Measurements from ENCODE around the gene SAC3D1.
A peak's percentile ranks its signal among the peaks of the same experiment; 100 is the strongest.

SAC3D1 gene

DNA sequence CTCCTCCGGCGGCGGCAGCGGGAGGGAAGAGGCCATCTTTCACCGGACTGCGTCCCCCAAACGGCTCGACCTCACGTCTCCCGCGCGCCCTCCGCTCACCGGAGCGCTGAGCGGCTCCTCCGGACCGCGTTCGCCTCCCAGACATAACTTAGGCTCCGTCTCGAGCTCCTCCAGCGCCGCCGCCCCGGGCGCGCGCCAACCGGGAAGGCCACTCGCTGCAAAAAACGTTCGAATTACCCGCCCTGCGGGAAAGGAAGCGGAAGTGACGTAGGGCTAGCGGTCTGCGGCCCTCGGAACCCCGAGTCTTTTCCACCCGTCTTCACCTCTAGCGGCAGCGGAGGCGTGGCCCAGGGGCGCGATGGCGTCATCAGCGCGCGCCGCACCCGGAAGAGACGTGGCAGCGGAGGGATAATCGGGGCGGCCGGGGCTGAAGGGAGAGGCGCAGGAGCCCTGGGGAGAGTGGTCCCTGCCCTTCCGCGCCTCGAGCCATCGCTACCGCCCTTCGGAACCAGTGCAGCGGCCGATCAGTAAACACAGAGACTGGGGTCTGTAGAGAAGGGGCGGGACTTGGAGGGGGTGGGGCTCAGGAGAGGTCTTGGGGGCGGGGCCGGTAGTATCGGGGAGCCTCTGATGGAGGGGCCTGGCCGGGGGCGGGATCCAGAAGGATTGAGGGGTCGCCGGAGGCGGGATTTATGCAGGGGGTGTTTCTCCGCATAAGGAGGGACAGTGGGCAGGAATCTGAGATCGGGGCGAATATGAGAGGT lies 43.0 kb downstream of the SAC3D1 start, which contains the start of the genes CDCA5 and ZFPL1:
CDCA5 (minus strand) TSS at position 207 of the 764 bp plus-strand sequence; CDS start at position 145, 62 bp downstream.
ZFPL1 (plus strand) TSS at position 389 of the 764 bp plus-strand sequence. CDS start 477 bp downstream, outside the sequence.
- H3K4me3 ChIP-seq (ENCODE audit: control insufficient read depth, low read depth, low read length): peak within 1 kb of the TSS; percentile 90
- peak; percentile 93 for DNase-seq (ENCODE audit: low read depth)
- TF ChIP-seq CTCF (conservative IDR thresholded peaks at IDR 0.05; ENCODE audit: control insufficient read depth, insufficient read depth, low read depth, low read length): no peak

GRCh38 chr11:65084598-65085375 lies 43.8 kb downstream of the SAC3D1 start:
- peak overlapping the region; percentile 90 for H3K4me3 ChIP-seq (ENCODE audit: control insufficient read depth, low read depth, low read length)
- no peak for TF ChIP-seq CTCF (conservative IDR thresholded peaks at IDR 0.05; ENCODE audit: control insufficient read depth, insufficient read depth, low read depth, low read length)
- DNase-seq (ENCODE audit: low read depth): no peak

GRCh38 chr11:65085446-65085845 lies 44.4 kb downstream of the SAC3D1 start:
- TF ChIP-seq CTCF (conservative IDR thresholded peaks at IDR 0.05; ENCODE audit: control insufficient read depth, insufficient read depth, low read depth, low read length): no peak

DNA sequence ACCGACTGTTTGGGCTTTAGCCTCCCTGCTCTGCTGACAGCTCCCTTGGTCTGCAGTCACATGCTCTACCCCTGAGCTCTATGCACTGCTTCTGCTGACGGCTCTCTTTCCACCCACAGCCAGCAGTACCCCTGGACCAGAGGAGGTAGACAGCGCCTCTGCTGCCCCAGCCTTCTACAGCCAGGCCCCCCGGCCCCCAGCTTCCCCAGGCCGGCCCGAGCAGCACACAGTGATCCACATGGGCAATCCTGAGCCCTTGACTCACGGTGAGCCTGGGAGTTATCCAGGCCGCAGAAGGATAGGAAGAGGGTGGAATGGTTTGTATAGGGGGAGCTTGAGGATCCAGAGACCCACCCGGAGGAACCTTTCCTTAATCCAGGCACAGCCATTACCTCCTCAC lies 45.8 kb downstream of the SAC3D1 start:
- no peak for DNase-seq (ENCODE audit: low read depth)
- no peak overlapping the region for H3K4me3 ChIP-seq (ENCODE audit: control insufficient read depth, low read depth, low read length)
- TF ChIP-seq CTCF (conservative IDR thresholded peaks at IDR 0.05; ENCODE audit: control insufficient read depth, insufficient read depth, low read depth, low read length): no peak

More at GRCh38 chr11:65085446-65085845, 44.4 kb downstream of the SAC3D1 start:
- peak; percentile 16 for DNase-seq (ENCODE audit: low read depth)
- no peak overlapping the region for H3K4me3 ChIP-seq (ENCODE audit: control insufficient read depth, low read depth, low read length)

GRCh38 chr11:65087216-65087615 lies 46.2 kb downstream of the SAC3D1 start:
- TF ChIP-seq CTCF (conservative IDR thresholded peaks at IDR 0.05; ENCODE audit: control insufficient read depth, insufficient read depth, low read depth, low read length): no peak
- no peak overlapping the region for H3K4me3 ChIP-seq (ENCODE audit: control insufficient read depth, low read depth, low read length)
- no peak for DNase-seq (ENCODE audit: low read depth)

DNA sequence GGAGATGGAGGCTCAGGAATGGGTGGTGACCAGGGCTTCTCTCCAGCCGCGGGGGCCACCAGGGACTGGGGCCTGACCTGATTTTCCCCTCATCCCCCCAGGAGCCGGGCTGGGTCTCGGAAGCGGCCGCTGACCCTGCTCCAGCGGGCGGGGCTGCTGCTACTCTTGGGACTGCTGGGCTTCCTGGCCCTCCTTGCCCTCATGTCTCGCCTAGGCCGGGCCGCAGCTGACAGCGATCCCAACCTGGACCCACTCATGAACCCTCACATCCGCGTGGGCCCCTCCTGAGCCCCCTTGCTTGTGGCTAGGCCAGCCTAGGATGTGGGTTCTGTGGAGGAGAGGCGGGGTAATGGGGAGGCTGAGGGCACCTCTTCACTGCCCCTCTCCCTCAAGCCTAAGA lies 46.8 kb downstream of the SAC3D1 start:
- TF ChIP-seq CTCF (conservative IDR thresholded peaks at IDR 0.05; ENCODE audit: control insufficient read depth, insufficient read depth, low read depth, low read length): no peak
- no peak overlapping the region for H3K4me3 ChIP-seq (ENCODE audit: control insufficient read depth, low read depth, low read length)
- no peak for DNase-seq (ENCODE audit: low read depth)
